ENCODE data around the gene TNNT2.

DNA sequence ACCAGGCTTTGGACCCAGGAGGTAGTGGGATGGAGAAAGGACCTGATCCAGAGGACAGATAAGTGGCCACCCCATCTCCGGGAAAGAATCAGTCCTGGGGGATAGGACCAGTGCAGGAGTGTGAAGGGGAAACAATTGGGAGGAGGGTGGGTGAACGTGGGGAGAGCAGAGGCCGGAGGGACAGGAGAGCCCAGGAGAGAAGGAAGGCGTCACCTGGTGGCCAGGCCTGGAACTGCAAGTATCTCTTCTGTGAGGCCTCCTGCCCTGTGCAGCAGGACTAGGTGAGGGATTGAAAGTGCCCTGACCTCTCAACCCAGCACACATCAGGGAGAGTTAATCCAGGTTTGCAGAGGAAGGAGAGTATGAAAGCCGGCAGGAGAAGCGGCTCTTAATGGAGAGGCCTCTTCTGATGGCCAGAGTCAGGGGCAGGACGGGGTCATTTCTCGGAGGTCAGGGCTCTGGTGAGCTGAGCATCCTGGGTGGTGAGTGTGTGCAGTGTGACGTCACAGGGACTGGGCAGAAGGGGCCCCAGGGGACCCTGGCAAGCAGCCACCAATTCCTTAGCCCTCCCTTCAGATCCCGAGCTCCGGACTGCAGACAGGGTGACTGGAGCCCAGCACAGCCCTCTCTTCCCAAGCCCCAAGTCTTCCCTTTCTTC, 30.8 kb upstream of the TNNT2 start:
- TF ChIP-seq CTCF (IDR thresholded peaks at IDR 0.05; ENCODE audit: low read depth, low read length) (peak; percentile 94), EZH2phosphoT487 (IDR thresholded peaks at IDR 0.05; ENCODE audit: low read depth) (no peak)

All from OCI-LY3 (cell line).